ENCODE measurements around the gene HLA-DRB5.
"Not testable (repeated sequence)": the region's sequence is repeated elsewhere in the genome, so short reads cannot be mapped to it uniquely, and the experiment has no call there.

HLA-DRB5 gene

GRCh38 chr6:32492351-32492750 lies 37.7 kb downstream of the HLA-DRB5 start:
- no peaks in the 10 kb centered on the region for H3K27me3 ChIP-seq (replicated peaks; ENCODE audit: control insufficient read depth, insufficient read depth, low read length)
- H3K9me3 ChIP-seq (ENCODE audit: control insufficient read depth, low read length), result no peaks in the 10 kb centered on the region
- no peak overlapping the region for H3K9ac ChIP-seq (ENCODE audit: low read length)
- no peak for DNase-seq (ENCODE audit: low read depth)
- H3K4me1 ChIP-seq (ENCODE audit: control insufficient read depth, insufficient read depth, low read length), result no peaks in the 10 kb centered on the region
- no peak overlapping the region for H3K4me3 ChIP-seq (ENCODE audit: low read length)
- H3K36me3 ChIP-seq (ENCODE audit: control insufficient read depth, insufficient read depth, low read length, severe bottlenecking), result no peaks in the 10 kb centered on the region

GRCh38 chr6:32491700-32492099 lies 38.4 kb downstream of the HLA-DRB5 start:
- H3K36me3 ChIP-seq (ENCODE audit: control insufficient read depth, insufficient read depth, low read length, severe bottlenecking), result no peaks in the 10 kb centered on the region
- no peaks in the 10 kb centered on the region for H3K4me1 ChIP-seq (ENCODE audit: control insufficient read depth, insufficient read depth, low read length)
- H3K9me3 ChIP-seq (ENCODE audit: control insufficient read depth, low read length), result no peaks in the 10 kb centered on the region
- DNase-seq (ENCODE audit: low read depth), result no peak
- H3K27me3 ChIP-seq (replicated peaks; ENCODE audit: control insufficient read depth, insufficient read depth, low read length), result no peaks in the 10 kb centered on the region
- H3K4me3 ChIP-seq (ENCODE audit: low read length), result no peak overlapping the region
- no peak overlapping the region for H3K9ac ChIP-seq (ENCODE audit: low read length)

- H3K9ac ChIP-seq (ENCODE audit: low read length), result no peak overlapping the region
- H3K27me3 ChIP-seq (replicated peaks; ENCODE audit: control insufficient read depth, insufficient read depth, low read length), result no peaks in the 10 kb centered on the region
- H3K9me3 ChIP-seq (ENCODE audit: control insufficient read depth, low read length), result no peaks in the 10 kb centered on the region
- no peak overlapping the region for H3K4me3 ChIP-seq (ENCODE audit: low read length)
- DNase-seq (ENCODE audit: low read depth), result no peak
- H3K36me3 ChIP-seq (ENCODE audit: control insufficient read depth, insufficient read depth, low read length, severe bottlenecking), result no peaks in the 10 kb centered on the region
- H3K4me1 ChIP-seq (ENCODE audit: control insufficient read depth, insufficient read depth, low read length), result no peaks in the 10 kb centered on the region
These were observed 42.0 kb downstream of the HLA-DRB5 start for GRCh38 chr6:32488083-32488482.

- Histone ChIP-seq H3K27me3 (replicated peaks; ENCODE audit: control insufficient read depth, insufficient read depth, low read length) (peaks cover 15% of the 10 kb centered on the region), H3K9me3 (ENCODE audit: control insufficient read depth, low read length) (no peaks in the 10 kb centered on the region), H3K36me3 (ENCODE audit: control insufficient read depth, insufficient read depth, low read length, severe bottlenecking) (no peaks in the 10 kb centered on the region), H3K4me1 (ENCODE audit: control insufficient read depth, insufficient read depth, low read length) (no peaks in the 10 kb centered on the region), H3K4me3 (ENCODE audit: low read length) (no peak overlapping the region), H3K9ac (ENCODE audit: low read length) (no peak overlapping the region)
- no peak for DNase-seq (ENCODE audit: low read depth)
These were observed 45.5 kb downstream of the HLA-DRB5 start for GRCh38 chr6:32484614-32484998.

GRCh38 chr6:32483968-32484613 lies 46.0 kb downstream of the HLA-DRB5 start:
- no peaks in the 10 kb centered on the region for H3K36me3 ChIP-seq (ENCODE audit: control insufficient read depth, insufficient read depth, low read length, severe bottlenecking)
- no peaks in the 10 kb centered on the region for H3K9me3 ChIP-seq (ENCODE audit: control insufficient read depth, low read length)
- H3K9ac ChIP-seq (ENCODE audit: low read length), result no peak overlapping the region
- no peak overlapping the region for H3K4me3 ChIP-seq (ENCODE audit: low read length)
- H3K4me1 ChIP-seq (ENCODE audit: control insufficient read depth, insufficient read depth, low read length), result no peaks in the 10 kb centered on the region
- peaks cover 15% of the 10 kb centered on the region for H3K27me3 ChIP-seq (replicated peaks; ENCODE audit: control insufficient read depth, insufficient read depth, low read length)
- DNase-seq (ENCODE audit: low read depth), result no peak

GRCh38 chr6:32475392-32476206 lies 54.5 kb downstream of the HLA-DRB5 start:
- no peak for DNase-seq (ENCODE audit: low read depth)
- Histone ChIP-seq H3K27me3 (replicated peaks; ENCODE audit: control insufficient read depth, insufficient read depth, low read length) (peaks cover 7% of the 10 kb centered on the region), H3K9me3 (ENCODE audit: control insufficient read depth, low read length) (peaks cover 8% of the 10 kb centered on the region), H3K4me3 (ENCODE audit: low read length) (no peak overlapping the region), H3K9ac (ENCODE audit: low read length) (no peak overlapping the region), H3K36me3 (ENCODE audit: control insufficient read depth, insufficient read depth, low read length, severe bottlenecking) (no peaks in the 10 kb centered on the region), H3K4me1 (ENCODE audit: control insufficient read depth, insufficient read depth, low read length) (no peaks in the 10 kb centered on the region)

GRCh38 chr6:32473376-32474348 lies 56.4 kb downstream of the HLA-DRB5 start:
- not testable (repeated sequence) for H3K4me3 ChIP-seq (ENCODE audit: low read length); DNase-seq (ENCODE audit: low read depth); H3K9me3 ChIP-seq (ENCODE audit: control insufficient read depth, low read length); H3K36me3 ChIP-seq (ENCODE audit: control insufficient read depth, insufficient read depth, low read length, severe bottlenecking); H3K27me3 ChIP-seq (replicated peaks; ENCODE audit: control insufficient read depth, insufficient read depth, low read length); H3K9ac ChIP-seq (ENCODE audit: low read length); H3K4me1 ChIP-seq (ENCODE audit: control insufficient read depth, insufficient read depth, low read length)

- H3K4me3 ChIP-seq (ENCODE audit: low read length), result no peak overlapping the region
- no peaks in the 10 kb centered on the region for H3K4me1 ChIP-seq (ENCODE audit: control insufficient read depth, insufficient read depth, low read length)
- H3K27me3 ChIP-seq (replicated peaks; ENCODE audit: control insufficient read depth, insufficient read depth, low read length), result peaks cover 4% of the 10 kb centered on the region
- no peaks in the 10 kb centered on the region for H3K36me3 ChIP-seq (ENCODE audit: control insufficient read depth, insufficient read depth, low read length, severe bottlenecking)
- no peak for DNase-seq (ENCODE audit: low read depth)
- H3K9ac ChIP-seq (ENCODE audit: low read length), result no peak overlapping the region
- peaks cover 4% of the 10 kb centered on the region for H3K9me3 ChIP-seq (ENCODE audit: control insufficient read depth, low read length)
These were observed 57.2 kb downstream of the HLA-DRB5 start for GRCh38 chr6:32472781-32473375.

- H3K4me1 ChIP-seq (ENCODE audit: control insufficient read depth, insufficient read depth, low read length); H3K27me3 ChIP-seq (replicated peaks; ENCODE audit: control insufficient read depth, insufficient read depth, low read length); H3K4me3 ChIP-seq (ENCODE audit: low read length); H3K36me3 ChIP-seq (ENCODE audit: control insufficient read depth, insufficient read depth, low read length, severe bottlenecking); H3K9me3 ChIP-seq (ENCODE audit: control insufficient read depth, low read length); H3K9ac ChIP-seq (ENCODE audit: low read length); DNase-seq (ENCODE audit: low read depth): not testable (repeated sequence)
These were observed 62.2 kb downstream of the HLA-DRB5 start for GRCh38 chr6:32467743-32468503.

Measured in adipocyte (in vitro differentiated cells).